ENCODE data around the gene TSN. TPM values are rescaled to one million over a fixed set of nuclear protein-coding genes. Genes with fewer than 3 reads are reported as not detected.

Gene TSN
- total and polyA plus RNA-seq, 9 of the 15 experiments (the other 6 are each of a cell fraction or from before 2014, with no cell fraction given), result 63.2 to 152 (median 95.2) TPM

DNA sequence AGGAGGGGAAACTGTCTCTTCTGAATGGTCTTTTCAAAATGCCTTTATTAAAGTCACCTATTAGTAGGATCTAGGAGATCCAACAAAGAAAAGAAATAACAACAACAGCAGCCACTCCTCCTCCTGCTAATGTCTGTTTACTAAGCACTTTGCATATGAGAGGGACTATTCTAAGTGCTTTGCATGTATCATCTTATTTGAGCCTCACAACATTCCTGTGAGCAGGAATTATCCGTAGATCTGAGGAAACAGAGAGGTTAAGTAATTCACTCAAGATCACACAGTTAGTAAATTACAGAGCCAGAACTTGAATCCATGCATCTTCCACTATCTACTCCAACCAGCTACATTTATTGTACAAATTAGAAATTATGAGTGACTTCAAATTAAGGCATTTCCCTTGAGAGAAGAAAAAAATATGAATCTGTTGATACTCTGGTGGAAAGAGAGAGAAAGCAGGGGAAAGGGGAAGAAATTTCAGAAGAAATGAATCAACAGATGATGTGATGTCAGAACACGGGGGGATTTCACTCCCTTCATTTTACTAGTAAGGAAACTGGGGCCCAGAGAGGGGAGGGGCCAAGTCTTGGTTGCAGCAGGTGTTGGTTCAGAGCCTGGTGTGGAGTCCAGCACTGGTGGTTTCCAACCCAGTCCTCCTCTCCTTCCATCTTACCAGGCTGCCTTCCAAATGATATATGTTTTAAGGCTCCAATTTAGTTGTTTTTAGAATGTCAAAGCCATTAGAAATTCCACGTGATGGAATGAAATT, 49.7 kb downstream of the TSN start:
- Histone ChIP-seq H3K4me3 (no peak overlapping the region), H3K79me2 (ENCODE audit: control insufficient read depth, insufficient read depth, low read length) (no peaks in the 10 kb centered on the region), H3K9me3 (replicated peaks; ENCODE audit: control insufficient read depth, insufficient read depth, low read depth, low read length) (no peaks in the 10 kb centered on the region), H3K9me1 (ENCODE audit: control insufficient read depth, insufficient read depth, low read length) (no peaks in the 10 kb centered on the region), H3K9ac (ENCODE audit: insufficient read depth in 1 of 2, low read depth in 2 of 2, low read length in 2 of 2) (no peak overlapping the region), H3K27ac (ENCODE audit: extremely low read depth, low read depth, low read length) (no peak overlapping the region), H4K20me1 (replicated peaks; ENCODE audit: control insufficient read depth, insufficient read depth, low read length) (no peaks in the 10 kb centered on the region), H2AFZ (ENCODE audit: low read depth, low read length) (no peak overlapping the region), H3K4me1 (replicated peaks in 1 of 2; ENCODE audit: control insufficient read depth in 2 of 2, insufficient read depth in 2 of 2, low read length in 2 of 2) (no peaks in the 10 kb centered on the region), H3K36me3 (ENCODE audit: control insufficient read depth, insufficient read depth, low read length) (no peaks in the 10 kb centered on the region), H3K4me2 (ENCODE audit: insufficient read depth, low read length) (no peak overlapping the region), H3K27me3 (ENCODE audit: control insufficient read depth in 2 of 2, insufficient read depth in 2 of 2, low read length in 2 of 2) (peaks cover 17 to 29% of the 10 kb centered on the region in 2 experiments; a peak in 4 of 5 replicates)
- POLR2A ChIA-PET, result interaction anchor here (0.9 kb wide), 1 partner anchor 506 kb away, joined by 3 read pairs; no protein-coding TSS in a partner anchor
- intact Hi-C loops (cut with micrococcal nuclease), result no loop called here
- 7% methylated on average over 3 of the region's 3 CpGs for WGBS (ENCODE audit: insufficient coverage, low coverage, missing lambda C conversion rate)
- in situ Hi-C loops (cut with MboI), result no loop called here
- no TSS peak for BruUV-seq (replicated peaks)
- DNase-seq (ENCODE audit: extremely low read depth in 1 of 4, low spot score in 3 of 4) (no peak), FAIRE-seq (no peak), ATAC-seq (no peak)
- TF ChIP-seq ZNF512 (tag; IDR thresholded peaks at IDR 0.05) (0 out of 2 replicates have a peak, but pooled peaks have one; percentile 1), BCOR (IDR thresholded peaks at IDR 0.05) (0 out of 2 replicates have a peak, but pooled peaks have one; percentile 28), KLF1 (tag; IDR thresholded peaks at IDR 0.05) (no peak), ZNF507 (tag; conservative IDR thresholded peaks at IDR 0.05) (peak; percentile 50; the same call in 1 of the 2 replicates), ARID2 (IDR thresholded peaks at IDR 0.05) (no peak), E2F3 (CRISPR knock-in tag; IDR thresholded peaks at IDR 0.05) (no peak), RBM25 (IDR thresholded peaks at IDR 0.05; ENCODE audit: low read depth, low read length, severe bottlenecking) (peak; percentile 42), ARID3B (CRISPR knock-in tag; IDR thresholded peaks at IDR 0.05; ENCODE audit: borderline replicate concordance) (no peak)
- CTCF ChIA-PET (ENCODE audit: low intra/inter-chr PET ratio), result no interaction called here
